ENCODE measurements around the gene KLHL4.
"Not testable (repeated sequence)": the region's sequence is repeated elsewhere in the genome, so short reads cannot be mapped to it uniquely, and the experiment has no call there.

KLHL4 gene

GRCh38 chrX:87636533-87636932 is 118.9 kb downstream of the KLHL4 start:
- Histone ChIP-seq H3K27ac (no peak overlapping the region), H3K4me3 (no peak overlapping the region)

GRCh38 chrX:87641439-87641838 is 123.8 kb downstream of the KLHL4 start:
- not testable (repeated sequence) for H3K27ac ChIP-seq, H3K4me3 ChIP-seq

DNA sequence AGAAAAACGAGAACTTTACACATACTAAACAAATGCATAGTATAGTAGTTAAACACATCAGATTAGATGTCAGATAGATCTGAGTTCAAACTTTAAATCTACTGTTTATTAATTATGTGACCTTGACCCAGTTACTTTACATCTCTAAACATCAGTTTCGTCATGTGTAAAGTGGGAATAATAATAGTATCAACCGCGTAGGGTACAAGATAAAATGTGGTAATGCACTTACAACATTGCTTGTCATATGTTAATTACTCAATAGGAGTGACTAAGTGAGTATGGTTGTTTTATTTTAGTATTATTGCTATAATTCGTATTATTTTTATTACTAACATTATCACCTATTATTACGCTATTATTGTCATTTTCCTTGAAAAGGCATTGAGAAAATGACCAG is 144.2 kb downstream of the KLHL4 start:
- no peak overlapping the region for H3K27ac ChIP-seq

DNA sequence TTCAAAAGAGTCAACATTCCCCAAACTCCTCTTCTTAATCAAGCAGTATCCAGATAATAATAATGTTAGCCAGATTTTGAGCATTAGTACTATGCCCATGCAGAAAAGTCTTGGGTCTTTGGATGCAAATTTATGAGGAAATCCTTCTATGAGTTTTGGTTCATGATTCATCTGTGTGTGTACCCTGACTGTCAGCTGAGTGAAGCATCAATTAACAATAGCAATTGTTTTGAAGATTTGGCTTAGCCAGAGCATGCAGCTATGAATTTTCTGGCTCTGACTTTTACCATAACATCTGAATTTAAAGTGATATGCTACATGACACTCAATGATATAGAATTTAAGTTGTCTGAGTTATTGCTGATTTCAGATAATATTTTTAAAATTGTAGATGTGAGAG is 145.8 kb downstream of the KLHL4 start:
- Histone ChIP-seq H3K4me3 (no peak overlapping the region), H3K27ac (no peak overlapping the region)

More for the DNA sequence above, 144.2 kb downstream of the KLHL4 start:
- H3K4me3 ChIP-seq: no peak overlapping the region

DNA sequence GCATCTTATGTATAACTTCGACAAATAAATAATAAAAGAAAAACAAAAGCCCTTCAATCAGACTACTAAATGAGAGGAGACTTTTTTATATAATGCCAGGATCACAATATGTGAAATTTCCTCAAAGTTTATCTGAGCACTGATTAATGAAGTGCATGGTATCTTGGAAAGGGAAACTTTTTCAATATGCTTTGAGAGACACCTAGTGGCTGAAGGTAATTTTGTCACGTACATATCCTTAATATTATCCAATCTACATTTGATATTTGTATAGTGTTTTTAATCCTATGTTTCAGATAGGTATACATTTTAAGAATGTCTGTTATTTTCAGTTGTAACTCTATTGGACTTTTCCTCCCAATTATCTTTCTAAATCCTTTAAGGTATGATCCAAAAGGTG is 146.8 kb downstream of the KLHL4 start:
- H3K27ac ChIP-seq: no peak overlapping the region
- no peak overlapping the region for H3K4me3 ChIP-seq

GRCh38 chrX:87679849-87680248 is 162.2 kb downstream of the KLHL4 start:
- Histone ChIP-seq H3K4me3 (no peak overlapping the region), H3K27ac (no peak overlapping the region)

GRCh38 chrX:87687703-87688102 is 170.1 kb downstream of the KLHL4 start:
- no peak overlapping the region for H3K27ac ChIP-seq
- no peak overlapping the region for H3K4me3 ChIP-seq

- H3K4me3 ChIP-seq, H3K27ac ChIP-seq: not testable (repeated sequence)
Measured at GRCh38 chrX:87688113-87688748, 170.6 kb downstream of the KLHL4 start.

DNA sequence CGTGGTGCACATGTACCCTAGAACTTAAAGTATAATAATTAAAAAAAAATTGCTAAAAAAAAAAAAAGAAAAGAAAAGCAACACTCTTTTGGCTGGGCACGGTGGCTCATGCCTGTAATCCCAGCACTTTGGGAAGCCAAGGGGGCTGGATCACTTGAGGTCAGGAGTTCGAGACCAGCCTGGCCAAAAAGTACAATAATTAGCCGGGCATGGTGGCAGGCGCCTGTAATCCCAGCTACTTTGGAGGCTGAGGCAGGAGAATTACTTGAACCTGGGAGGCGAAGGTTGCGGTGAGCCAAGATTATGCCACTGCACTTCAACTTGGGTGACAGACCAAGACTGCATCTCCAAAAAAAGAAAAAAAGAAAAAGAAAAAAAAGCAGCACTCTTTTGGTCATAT is 171.6 kb downstream of the KLHL4 start:
- not testable (repeated sequence) for H3K27ac ChIP-seq, H3K4me3 ChIP-seq

GRCh38 chrX:87693204-87693603 is 175.6 kb downstream of the KLHL4 start:
- H3K27ac ChIP-seq: no peak overlapping the region
- no peak overlapping the region for H3K4me3 ChIP-seq

- no peak overlapping the region for H3K27ac ChIP-seq
- no peak overlapping the region for H3K4me3 ChIP-seq
Measured at GRCh38 chrX:87697409-87697808, 179.8 kb downstream of the KLHL4 start.

GRCh38 chrX:87702795-87703194 is 185.2 kb downstream of the KLHL4 start:
- Histone ChIP-seq H3K4me3 (no peak overlapping the region), H3K27ac (no peak overlapping the region)

DNA sequence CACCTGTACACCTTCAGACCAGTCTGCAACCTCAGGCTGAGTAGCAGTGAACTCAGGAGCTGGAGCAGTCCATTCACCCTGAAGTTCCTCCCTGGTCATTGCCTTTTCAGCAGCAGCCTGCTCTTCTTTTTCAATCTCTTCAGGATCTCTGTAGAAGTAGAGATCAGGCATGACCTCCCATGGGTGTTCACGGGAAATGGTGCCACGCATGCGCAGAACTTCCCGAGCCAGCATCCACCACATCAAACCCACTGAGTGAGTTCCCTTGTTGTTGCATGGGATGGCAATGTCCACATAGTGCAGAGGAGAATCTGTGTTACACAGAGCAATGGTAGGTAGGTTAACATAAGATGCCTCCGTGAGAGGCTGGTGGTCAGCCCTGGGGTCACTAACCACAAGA is 185.9 kb downstream of the KLHL4 start:
- not testable (repeated sequence) for H3K4me3 ChIP-seq, H3K27ac ChIP-seq

GRCh38 chrX:87706134-87706533 is 188.5 kb downstream of the KLHL4 start:
- no peak overlapping the region for H3K4me3 ChIP-seq
- no peak overlapping the region for H3K27ac ChIP-seq

GRCh38 chrX:87710580-87710979 is 193.0 kb downstream of the KLHL4 start:
- Histone ChIP-seq H3K4me3 (no peak overlapping the region), H3K27ac (no peak overlapping the region)
